HG03342 (cell line): ENCODE measurements around the gene ATP12A.

Source experiments
- ATAC-seq: cut with Tn5 transposase; IDR thresholded peaks from one replicate; pipeline ENCODE4 v1.9.1; 2021; ENCODE audit warnings: mild to moderate bottlenecking, moderate library complexity; ENCODE audit not compliant: unreplicated experiment

ATP12A gene

GRCh38 chr13:24724714-24725113 is 44.5 kb downstream of the ATP12A start:
- ATAC-seq, result no peak

DNA sequence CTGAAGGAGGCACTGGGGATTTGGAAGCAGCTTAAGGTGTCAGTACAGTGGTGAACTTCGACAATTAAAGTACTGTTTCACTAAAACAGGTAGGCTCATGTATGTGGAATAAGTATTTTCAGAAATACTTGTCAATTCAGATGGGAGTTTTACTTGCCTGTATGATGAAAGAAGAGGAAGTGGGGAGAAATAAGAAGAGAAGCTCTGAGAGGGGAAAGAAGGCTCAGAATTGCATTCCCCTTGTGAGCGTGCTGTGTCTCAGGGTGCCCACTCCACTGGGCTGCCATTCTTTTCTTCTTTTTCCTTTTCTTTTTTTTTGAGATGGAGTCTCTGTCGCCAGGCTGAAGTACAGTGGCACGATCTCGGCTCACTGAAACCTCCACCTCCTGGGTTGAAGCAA is 45.2 kb downstream of the ATP12A start:
- ATAC-seq, result no peak

DNA sequence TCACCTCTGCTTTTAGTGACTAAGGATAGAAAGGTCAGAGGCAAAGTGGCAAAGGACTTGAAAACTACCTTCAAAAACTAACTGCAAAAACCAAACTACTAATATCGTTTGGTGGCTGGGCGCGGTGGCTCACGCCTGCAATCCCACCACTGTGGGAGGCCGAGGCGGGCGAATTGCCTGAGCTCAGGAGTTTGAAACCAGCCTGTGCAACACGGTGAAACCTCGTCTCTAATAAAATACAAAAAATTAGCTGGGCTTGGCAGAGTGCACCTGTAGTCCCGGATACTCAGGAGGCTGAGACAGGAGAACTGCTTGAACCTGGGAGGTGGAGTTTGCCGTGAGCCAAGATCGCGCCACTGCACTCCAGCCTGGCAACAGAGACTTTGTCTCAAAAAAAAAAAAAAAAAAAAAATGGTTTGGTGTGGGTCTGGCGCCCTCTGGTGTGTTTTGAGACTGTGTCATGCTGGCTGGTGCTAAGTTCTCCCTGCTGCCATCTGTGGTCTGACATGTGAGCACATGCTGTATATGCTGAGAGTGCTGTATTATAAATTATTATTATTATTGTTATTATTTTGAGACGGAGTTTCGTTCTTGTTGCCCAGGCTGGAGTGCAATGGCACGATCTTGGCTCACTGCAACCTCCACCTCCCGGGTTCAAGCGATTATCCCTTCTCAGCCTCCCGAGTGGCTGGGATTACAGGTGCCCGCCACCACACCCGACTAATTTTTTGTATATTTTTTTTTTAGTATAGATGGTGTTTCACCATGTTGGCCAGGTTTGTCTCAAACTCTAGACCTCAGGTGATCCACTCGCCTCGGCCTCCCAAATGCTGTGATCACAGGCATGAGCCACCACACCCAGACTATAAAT is 47.8 kb downstream of the ATP12A start:
- peak; percentile 96 for ATAC-seq

DNA sequence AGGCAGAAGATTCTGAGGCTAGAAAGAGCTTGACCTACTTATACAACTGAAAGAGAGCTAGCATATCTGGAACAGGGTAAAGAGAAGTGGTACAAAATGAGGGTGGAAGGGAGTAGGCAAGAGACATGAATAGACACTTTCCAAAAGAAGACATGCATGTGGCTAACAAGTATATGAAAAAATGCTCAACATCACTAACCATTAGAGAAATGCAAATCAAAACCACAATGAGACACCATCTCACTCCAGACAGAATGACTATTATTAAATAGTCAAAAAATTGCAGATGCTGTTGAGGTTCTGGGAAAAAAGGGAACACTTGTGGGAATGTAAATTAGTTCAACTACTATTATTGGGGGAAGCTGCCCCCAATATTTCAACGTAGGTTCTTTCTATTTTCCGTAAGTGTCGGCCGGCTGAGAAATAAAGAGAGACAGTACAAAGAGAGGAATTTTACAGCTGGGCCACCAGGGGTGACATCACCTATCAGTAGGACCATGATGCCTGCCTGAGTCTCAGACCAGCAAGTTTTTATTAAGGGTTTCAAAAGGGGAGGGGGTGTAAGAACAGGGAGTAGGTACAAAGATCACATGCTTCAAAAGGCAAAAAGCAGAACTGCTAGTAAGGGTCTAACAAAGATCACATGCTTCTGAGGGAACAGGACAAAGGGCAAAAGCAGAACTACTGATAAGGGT is 50.8 kb downstream of the ATP12A start:
- ATAC-seq, result peak; percentile 58

GRCh38 chr13:24734950-24735349 is 54.7 kb downstream of the ATP12A start:
- no peak for ATAC-seq

DNA sequence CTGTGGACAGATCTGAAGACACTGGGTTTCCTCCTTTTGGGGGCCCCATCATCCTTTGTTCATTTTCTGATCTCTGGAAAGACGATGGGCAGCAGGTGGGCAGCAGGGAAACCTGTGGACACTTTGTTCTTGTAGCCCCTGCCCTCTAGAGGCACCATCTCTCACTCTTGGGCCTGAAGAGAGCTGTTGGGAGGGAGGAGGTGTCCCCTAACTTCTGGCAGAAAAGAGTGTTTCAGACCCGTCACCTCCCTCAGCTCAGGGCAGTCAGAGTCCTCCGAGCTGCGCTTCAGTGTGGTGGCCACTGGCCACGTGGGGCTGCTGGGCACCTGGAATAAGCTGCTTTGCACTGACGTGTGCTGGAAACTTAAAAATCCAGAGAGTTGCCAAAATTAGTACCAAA is 56.8 kb downstream of the ATP12A start:
- ATAC-seq, result no peak

GRCh38 chr13:24738366-24738847 is 58.2 kb downstream of the ATP12A start:
- no peak for ATAC-seq

- ATAC-seq, result no peak
Measured at GRCh38 chr13:24740014-24740890, 60.0 kb downstream of the ATP12A start.

DNA sequence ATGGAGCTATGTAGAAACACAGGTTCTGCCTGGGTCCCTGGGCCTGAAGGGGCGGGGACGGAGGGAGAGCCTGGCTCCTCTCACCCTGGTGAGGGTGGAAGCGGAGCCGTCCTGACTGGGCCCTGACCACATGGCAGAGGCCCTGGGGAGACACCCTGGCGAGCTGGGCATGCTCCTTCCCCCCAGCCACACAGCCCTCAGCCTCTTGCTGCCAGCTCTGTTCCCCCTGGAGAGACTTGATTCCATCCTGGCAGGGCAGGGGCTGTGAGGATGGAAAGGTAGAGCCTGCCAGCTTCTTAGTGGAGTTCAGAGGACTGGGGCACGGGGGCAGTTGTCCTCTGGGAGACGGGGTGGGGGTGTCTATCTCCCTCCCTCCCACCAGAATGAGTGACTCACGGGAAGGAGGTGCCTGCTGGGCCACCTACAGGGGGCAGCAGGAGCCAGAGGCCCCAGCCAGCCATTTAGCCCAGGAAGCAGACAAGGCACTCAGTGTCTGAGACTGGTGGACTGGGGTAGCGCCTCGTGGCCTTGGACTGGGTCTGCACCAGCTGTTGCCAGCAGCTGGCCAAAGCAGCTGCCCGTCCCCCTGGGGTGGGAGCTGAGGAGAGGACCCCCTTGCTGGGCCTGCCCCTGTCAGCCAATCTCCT is 60.9 kb downstream of the ATP12A start:
- no peak for ATAC-seq

DNA sequence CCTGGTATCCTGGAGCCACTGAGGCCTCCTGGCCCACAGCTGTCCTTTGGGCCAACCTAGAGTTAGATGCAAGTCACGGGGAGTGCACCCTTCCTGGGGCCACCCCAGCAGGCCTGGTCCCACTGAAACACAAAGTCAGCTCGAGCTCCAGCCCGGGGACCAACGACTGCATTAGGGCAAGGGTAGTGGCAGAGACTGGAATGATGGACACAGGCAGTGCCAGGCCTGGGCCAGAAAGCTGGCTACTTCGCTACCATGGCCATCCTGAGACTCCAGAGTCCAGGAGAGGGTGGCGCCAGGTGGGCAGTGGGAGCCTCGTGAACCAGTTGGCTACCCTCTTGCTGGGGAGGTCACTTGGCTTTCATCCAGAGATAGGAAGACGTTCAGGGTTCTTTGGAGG is 61.6 kb downstream of the ATP12A start:
- ATAC-seq, result no peak

DNA sequence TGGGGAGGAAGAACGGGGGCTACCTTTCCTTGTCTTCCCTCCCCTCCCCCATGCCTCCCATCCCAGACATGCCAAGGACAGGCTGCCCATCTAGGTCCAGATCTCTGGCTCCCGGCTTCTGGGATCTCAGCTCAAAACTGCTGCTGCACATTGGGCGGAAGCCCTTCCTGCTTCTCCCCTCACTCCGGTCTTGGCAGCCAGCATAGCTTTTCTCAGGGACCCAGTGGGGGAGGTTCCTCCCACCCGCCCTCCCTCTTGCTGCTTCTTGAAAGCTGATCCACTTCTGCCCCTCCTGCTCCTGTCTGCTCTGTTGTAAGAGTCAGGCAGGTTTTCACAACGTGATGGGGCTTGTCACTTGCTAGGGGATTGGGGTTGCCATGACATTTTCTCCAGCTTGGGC is 62.1 kb downstream of the ATP12A start:
- no peak for ATAC-seq

DNA sequence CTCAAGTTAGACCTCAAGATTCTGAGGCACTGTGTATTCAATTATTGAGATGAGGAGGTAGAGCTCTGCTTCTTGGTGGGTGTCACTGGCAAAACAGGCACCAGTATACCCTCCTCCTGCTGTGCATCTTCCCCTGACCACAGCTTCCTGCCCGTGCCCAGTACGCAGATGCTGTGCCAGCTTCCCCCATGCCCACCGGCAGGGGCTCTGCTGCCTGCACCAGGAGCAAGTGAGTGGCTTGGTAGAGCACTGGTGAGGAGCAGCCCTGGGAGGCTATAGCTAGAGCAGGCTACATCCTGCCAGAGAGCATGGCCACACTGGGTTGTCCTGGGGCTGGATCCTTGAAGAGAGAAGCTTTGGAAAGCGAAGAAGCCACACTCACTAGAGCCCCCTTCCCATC is 62.8 kb downstream of the ATP12A start:
- ATAC-seq, result no peak

DNA sequence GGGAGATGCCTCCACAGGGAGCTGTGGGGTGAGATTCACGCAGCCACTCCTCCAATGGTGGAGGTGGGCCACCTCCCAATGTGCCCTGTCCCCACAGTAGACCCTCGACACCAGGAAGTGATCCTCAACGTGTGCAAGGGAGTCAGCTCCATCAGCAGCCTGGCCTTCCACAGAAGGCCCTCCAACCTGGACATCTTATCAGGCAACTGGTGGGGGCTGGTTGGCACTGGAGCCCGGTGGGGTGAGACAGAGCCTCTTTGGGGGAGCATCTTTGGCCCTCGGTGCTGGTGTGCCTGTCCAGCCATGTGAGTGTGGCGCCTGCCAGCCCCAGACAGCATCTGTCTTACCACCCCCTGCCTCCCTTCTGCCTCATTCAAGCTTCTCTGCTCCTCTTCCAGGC is 64.0 kb downstream of the ATP12A start:
- no peak for ATAC-seq

DNA sequence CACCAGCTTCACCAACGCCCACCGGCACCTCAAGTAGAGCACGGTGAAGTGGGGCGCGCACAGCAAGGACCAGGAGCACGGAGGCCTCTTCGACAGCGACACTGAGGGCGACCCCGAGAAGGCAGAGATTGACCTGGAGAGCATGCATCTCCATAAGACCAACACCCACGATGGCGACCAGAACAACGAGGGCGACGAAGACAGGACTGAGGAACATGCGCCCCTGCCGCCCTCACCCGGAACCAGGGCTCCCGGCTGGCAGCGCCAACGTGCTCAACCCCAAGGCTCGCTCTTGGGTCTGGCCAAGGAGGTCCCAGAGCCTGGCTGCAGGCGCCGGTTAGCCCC is 65.3 kb downstream of the ATP12A start:
- ATAC-seq, result no peak

DNA sequence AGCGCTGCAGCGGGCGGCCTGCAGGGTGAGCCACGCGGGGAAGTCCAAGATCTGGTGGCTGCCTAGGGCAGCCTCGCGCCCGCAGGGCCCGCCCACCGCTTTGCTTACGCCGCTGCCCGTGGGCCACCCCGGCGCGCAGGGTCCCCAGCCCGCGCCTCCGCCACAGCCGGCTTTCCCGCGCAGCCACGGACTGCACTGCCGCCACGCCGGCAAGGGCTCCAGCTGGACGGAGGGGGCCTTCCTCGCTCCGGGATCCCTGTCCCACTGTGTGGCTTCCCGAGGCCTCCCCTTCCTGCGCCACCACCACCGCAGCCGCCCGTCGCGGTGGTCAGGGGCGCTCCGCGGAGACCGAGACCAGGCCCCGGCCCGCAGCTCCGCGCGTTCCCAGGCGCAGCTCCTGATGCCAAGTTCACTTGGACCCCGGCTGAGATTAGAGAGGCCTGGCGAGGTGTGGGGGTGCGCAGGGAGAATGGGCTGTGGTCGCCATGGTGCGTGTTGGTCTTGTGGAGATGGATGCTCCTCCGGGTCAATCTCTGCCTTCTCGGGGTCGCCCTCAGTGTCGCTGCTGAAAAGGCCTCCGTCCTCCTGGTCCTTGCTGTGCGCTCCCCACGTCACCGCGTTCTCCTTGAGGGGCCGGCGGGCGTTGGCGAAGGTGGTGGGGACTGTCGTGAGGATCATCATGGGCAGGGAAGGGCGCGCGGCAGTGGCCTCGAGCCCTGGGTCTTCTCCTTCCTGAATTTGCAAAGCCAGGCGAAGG is 65.8 kb downstream of the ATP12A start:
- ATAC-seq, result no peak

DNA sequence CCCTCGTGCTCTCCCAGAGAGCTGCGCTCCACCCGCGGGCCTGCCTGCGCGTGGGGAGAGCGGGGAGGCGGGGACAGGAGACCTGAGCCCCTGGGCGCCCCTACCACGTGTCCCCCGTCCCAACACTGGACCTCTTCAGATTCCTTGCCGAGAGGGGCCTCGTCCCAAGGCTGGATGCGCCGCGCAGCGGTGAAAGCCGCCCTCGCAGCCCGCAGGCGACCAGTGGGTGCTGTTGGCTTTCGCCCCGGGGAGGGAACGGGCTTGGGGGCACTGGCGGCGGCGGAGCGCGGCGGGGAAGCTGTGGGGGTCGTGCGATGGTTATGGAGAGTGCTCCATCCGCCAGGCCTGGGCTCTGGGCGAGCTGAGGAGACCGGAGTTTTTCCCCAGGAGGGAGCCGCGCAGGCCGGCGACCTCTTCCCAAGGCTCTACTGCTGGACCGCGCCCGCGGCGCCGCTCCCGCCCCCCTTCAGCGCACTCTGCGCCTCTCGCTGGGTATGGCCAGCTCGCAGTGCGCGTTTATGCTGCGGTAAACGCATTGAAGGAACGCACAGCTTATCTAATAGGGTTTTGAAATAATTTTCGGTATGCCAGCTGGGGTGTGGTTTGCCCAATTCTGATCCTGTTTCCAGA is 66.5 kb downstream of the ATP12A start:
- no peak for ATAC-seq

DNA sequence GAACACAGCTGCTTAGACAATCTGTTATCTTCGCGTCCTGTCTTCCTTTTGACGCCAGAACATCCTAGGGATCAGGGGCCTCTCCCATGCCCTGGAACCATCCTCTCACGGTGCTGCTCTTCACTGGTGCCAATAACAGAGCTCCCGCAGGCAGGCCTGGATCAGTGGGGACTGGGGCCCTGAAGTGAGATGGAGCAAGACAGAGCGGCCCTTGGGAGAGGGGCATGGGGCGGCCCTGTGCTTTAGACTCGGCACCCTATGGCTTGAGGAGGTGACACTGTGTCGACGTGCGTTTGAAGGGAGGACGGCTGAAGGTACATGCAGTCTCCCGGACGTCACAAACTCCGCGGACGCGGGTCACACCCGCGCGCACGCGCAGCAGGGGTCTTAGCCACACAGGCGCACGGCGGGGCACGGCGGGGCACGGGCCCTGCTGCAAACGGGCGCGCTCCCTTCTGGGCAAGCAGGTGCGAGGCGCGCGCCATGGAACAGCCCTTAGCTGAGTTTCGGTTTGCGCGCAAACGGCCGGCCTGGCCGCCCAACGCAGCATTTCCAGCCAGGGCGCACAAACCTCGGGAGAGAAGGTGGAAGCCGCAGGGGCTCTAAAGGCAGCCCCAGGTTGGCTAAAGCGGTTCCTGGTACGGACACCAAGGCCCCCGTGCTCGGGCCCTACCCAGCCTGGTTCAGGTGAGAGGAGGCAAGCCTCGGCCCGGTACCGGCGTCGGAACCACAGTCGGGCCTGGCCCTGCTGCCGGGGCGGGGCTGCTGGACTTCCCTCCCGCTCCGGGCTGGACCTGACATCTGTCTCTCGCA is 67.2 kb downstream of the ATP12A start:
- no peak for ATAC-seq

DNA sequence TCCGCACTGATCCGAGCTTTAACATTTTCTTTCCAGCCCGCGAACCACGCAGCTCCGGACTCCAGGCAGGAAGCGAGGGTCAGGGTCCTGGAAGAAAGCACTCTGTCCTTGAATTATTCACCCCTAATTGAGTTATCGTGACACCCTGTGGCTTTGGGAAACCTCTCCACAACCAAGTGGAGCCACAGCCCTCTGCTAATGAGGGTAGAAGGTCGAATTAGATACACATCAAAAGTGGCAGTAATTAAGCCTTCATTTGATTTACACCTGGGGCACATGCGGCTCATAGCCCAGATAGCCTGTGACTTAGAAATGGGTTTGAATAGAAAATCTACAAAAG is 67.8 kb downstream of the ATP12A start:
- ATAC-seq, result no peak

DNA sequence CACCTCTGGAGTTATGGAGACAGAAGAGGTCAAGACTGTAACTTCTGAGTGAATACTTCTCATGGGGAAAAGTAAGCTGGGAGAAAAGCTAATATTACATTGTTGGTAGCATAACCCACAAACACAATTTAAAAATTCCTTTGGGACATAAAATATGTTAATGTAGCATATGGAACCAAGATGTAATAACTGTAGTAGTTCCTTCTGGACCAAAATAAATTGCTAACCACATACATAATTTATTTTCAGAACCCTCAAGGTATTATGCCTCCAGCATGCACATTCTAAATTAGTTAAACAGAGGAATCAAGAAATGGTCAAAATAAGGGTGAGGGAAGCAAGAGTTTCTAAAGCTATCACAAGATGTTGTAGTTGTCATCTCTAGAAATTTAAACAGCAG is 79.0 kb downstream of the ATP12A start:
- ATAC-seq, result no peak
